PC-9 (cell line): Measurements from ENCODE around the gene PEF1. TPM values are rescaled to one million over a fixed set of nuclear protein-coding genes. Genes with fewer than 3 reads are reported as not detected.
A peak's percentile ranks its signal among the peaks of the same experiment; 100 is the strongest.

Source experiments
- BruUV-seq: library from RNA; stranded (reverse); fragments of 400-500 nt; replicated peaks from 2 replicates; lab custom pipeline; 2021; lab: Mats Ljungman, UMichigan
- CTCF ChIA-PET: fragments of 300-600 bp; sonication (Branson Sonifier 250); formaldehyde crosslinking; loops from one replicate; lab custom pipeline; 2022; ENCODE audit warnings: antibody characterized with exemption; lab: Charles Lee
- POLR2A ChIA-PET: fragments of 300-600 bp; sonication (Branson Sonifier 250); formaldehyde crosslinking; loops from one replicate; lab custom pipeline; 2022; ENCODE audit warnings: antibody characterized with exemption; ENCODE audit not compliant: unreplicated experiment; lab: Charles Lee
- DNase-seq, 2 experiments: peaks; one replicate each; pipeline versions ENCODE4 v3.0.0 to v3.0.0-alpha.2; 2015 to 2022; ENCODE audit warnings: mixed read lengths in 1 of 2
- H2AFZ ChIP-seq: fragments of 200-600 bp; sonication (generic); 2 replicates; pipeline ENCODE4 v1.8.1; 2017; ENCODE audit warnings: antibody characterized with exemption
- H3F3A ChIP-seq: fragments of 200-600 bp; sonication (generic); 2 replicates; pipeline ENCODE4 v1.8.1; 2017; ENCODE audit warnings: antibody characterized with exemption, mild to moderate bottlenecking, low read depth; ENCODE audit not compliant: insufficient read depth
- H3K27ac ChIP-seq: fragments of 200-600 bp; sonication (generic); 2 replicates; pipeline ENCODE4 v1.6.1; 2016; ENCODE audit warnings: mixed run types
- H3K27me3 ChIP-seq: fragments of 200-600 bp; sonication (generic); 2 replicates; pipeline ENCODE4 v1.6.1; 2016; ENCODE audit warnings: low read depth, mixed run types; ENCODE audit not compliant: insufficient read depth
- H3K36me3 ChIP-seq: fragments of 200-600 bp; sonication (generic); 2 replicates; pipeline ENCODE4 v1.6.1; 2016; ENCODE audit warnings: low read depth, mixed run types
- H3K4me1 ChIP-seq: fragments of 200-600 bp; sonication (generic); replicated peaks from 2 replicates; pipeline ENCODE4 v1.6.1; 2016; ENCODE audit warnings: mixed run types; ENCODE audit not compliant: insufficient read depth
- H3K4me2 ChIP-seq: fragments of 200-600 bp; sonication (generic); 2 replicates; pipeline ENCODE4 v1.6.1; 2017; ENCODE audit warnings: mixed run types
- H3K4me3 ChIP-seq: fragments of 200-600 bp; sonication (generic); 2 replicates; pipeline ENCODE4 v1.6.1; 2016; ENCODE audit warnings: mixed run types
- H3K79me2 ChIP-seq: fragments of 200-600 bp; sonication (generic); 2 replicates; pipeline ENCODE4 v1.6.1; 2017; ENCODE audit warnings: low read depth, mixed run types
- H3K9me2 ChIP-seq: fragments of 200-600 bp; sonication (generic); 2 replicates; pipeline ENCODE4 v1.8.1; 2017; ENCODE audit warnings: mild to moderate bottlenecking; ENCODE audit not compliant: insufficient read depth
- H3K9me3 ChIP-seq: fragments of 200-600 bp; sonication (generic); 2 replicates; pipeline ENCODE4 v1.8.1; 2016; ENCODE audit warnings: low read depth; ENCODE audit not compliant: insufficient read depth
- H4K20me1 ChIP-seq: fragments of 200-600 bp; sonication (generic); 2 replicates; pipeline ENCODE4 v1.8.1; 2017; ENCODE audit not compliant: insufficient read depth
- EZH2 ChIP-seq: fragments of 200-600 bp; sonication (generic); IDR thresholded peaks from 2 replicates; pipeline ENCODE4 v1.8.0; 2017; ENCODE audit warnings: antibody characterized with exemption, low read depth
- intact Hi-C: fragments of 100-400 bp; cut with micrococcal nuclease; formaldehyde crosslinking; loops from one replicate; pipeline ENCODE4 v1.10.0; 2022; ENCODE audit not compliant: unreplicated experiment
- total RNA-seq: library from RNA; stranded (reverse); gene quantifications from 2 replicates; pipeline ENCODE4 v1.2.3, GENCODE V29; 2021
- TF ChIP-seq, protein P1 (sequence below): fragments of 200-600 bp; sonication (generic); conservative IDR thresholded peaks from 2 replicates; pipeline ENCODE4 v1.6.1; 2017; ENCODE audit warnings: mixed run types, antibody characterized with exemption, mild to moderate bottlenecking, moderate library complexity

Gene PEF1
- total RNA-seq, 1 experiment from 2014 or later, result 40.3 TPM

DNA sequence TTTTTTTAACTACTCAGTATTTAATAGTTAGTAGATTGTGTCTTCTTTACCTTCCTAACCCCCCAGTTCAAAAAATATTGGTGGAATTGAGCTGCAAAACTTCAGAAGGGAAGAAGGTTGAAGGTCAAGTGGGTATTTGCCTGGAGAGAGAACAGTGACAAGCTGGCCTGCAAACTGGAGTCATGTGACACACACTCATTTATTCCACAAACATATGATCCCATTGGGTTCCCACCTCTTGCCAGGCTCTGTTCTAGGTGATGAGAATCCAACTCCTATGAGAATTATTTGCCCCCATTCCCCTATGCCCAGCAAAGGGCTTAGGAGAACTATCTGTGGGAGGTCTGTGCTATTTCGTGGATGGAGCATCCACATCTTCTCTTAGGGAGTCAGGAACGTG is 3.5 kb upstream of the PEF1 start:
- Histone ChIP-seq H3F3A (peaks cover 39% of the 10 kb centered on the region), H3K9me3 (no peaks in the 10 kb centered on the region), H3K36me3 (no peaks in the 10 kb centered on the region), H2AFZ (no peak overlapping the region), H4K20me1 (no peaks in the 10 kb centered on the region), H3K4me3 (no peak overlapping the region), H3K27me3 (no peaks in the 10 kb centered on the region), H3K4me1 (peaks cover 24% of the 10 kb centered on the region), H3K79me2 (peaks cover 24% of the 10 kb centered on the region), H3K9me2 (no peaks in the 10 kb centered on the region), H3K4me2 (no peak overlapping the region), H3K27ac (no peak overlapping the region)
- DNase-seq, result no peak
- CTCF ChIA-PET, result no interaction called here
- intact Hi-C loops, result loop anchor here (5.0 kb wide), 1 partner anchor 71 kb away; the partner anchor contains the start of gene TINAGL1
- POLR2A ChIA-PET, result no interaction called here
- TF ChIP-seq EZH2, result no peak
- TF ChIP-seq, protein P1, sequence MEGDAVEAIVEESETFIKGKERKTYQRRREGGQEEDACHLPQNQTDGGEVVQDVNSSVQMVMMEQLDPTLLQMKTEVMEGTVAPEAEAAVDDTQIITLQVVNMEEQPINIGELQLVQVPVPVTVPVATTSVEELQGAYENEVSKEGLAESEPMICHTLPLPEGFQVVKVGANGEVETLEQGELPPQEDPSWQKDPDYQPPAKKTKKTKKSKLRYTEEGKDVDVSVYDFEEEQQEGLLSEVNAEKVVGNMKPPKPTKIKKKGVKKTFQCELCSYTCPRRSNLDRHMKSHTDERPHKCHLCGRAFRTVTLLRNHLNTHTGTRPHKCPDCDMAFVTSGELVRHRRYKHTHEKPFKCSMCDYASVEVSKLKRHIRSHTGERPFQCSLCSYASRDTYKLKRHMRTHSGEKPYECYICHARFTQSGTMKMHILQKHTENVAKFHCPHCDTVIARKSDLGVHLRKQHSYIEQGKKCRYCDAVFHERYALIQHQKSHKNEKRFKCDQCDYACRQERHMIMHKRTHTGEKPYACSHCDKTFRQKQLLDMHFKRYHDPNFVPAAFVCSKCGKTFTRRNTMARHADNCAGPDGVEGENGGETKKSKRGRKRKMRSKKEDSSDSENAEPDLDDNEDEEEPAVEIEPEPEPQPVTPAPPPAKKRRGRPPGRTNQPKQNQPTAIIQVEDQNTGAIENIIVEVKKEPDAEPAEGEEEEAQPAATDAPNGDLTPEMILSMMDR, result no peak
- BruUV-seq, result no TSS peak

DNA sequence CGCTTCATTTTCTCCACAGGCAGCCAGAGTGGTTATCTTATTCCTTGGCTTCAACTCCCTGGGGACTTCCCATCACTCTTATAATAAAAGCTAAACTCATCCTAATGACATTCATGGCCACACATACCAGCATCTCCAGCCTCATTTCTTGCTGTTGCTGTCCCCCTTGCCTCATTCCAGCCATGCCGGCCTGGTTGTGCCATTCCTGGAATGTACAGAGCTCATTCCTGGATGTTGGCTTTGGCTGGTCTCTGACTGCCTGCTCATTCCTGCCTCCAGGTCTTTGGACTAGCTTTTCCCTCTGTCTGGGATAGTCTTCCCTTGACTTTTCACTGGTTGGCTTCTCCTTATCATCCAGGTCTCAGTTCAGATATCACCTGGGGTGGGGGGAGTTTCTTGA is 2.4 kb upstream of the PEF1 start:
- Histone ChIP-seq H3K9me3 (no peaks in the 10 kb centered on the region), H3K4me1 (peaks cover 28% of the 10 kb centered on the region), H3K36me3 (no peaks in the 10 kb centered on the region), H3K27ac (no peak overlapping the region), H3K9me2 (no peaks in the 10 kb centered on the region), H3K4me2 (no peak overlapping the region), H3F3A (peaks cover 39% of the 10 kb centered on the region), H3K79me2 (peaks cover 35% of the 10 kb centered on the region), H2AFZ (no peak overlapping the region), H4K20me1 (no peaks in the 10 kb centered on the region), H3K4me3 (no peak overlapping the region), H3K27me3 (no peaks in the 10 kb centered on the region)
- DNase-seq, result no peak
- ChIA-PET POLR2A (interaction anchor here (0.5 kb wide), 1 partner anchor 383 kb away, joined by 3 read pairs; no protein-coding TSS in a partner anchor), CTCF (no interaction called here)
- TF ChIP-seq EZH2, result no peak
- TF ChIP-seq, protein P1, result no peak
- intact Hi-C loops, result loop anchor here (5.0 kb wide), 1 partner anchor 70 kb away; the partner anchor contains the start of gene TINAGL1
- BruUV-seq, result no TSS peak

DNA sequence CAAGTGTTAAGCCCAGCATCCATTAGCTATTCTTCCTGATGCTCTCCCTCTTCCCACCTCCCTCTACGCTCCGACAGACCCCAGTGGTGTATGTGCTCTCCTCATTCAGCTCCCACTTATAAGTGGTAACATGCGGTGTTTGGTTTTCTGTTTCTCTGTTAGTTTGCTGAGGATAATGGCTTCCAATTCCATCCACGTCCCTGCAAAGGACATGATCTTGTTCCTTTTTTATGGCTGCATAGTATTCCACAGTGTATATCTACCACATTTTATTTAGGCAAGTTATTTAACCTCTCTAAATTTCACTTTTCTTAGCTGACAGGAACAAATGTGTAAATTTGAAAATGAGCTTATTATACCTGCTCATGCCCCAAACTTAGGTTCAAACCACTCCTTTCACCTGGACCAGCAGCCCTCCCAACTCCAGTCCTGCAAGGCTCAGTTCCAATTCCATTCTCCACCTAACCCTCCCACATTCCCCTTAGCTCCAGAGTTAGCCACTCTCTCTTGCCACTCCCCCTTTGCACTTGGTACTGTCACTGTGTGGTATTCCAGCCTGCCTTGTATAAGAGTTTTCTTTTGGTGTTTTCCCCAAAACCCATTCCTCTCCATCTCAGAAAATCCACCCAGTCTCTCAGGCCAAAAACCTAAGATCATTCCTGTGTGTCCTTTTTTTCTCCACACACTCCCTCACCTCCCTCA is 1.7 kb upstream of the PEF1 start:
- H2AFZ ChIP-seq, result no peak overlapping the region
- H3K9me2 ChIP-seq, result no peaks in the 10 kb centered on the region
- peaks cover 41% of the 10 kb centered on the region for H3F3A ChIP-seq
- peaks cover 42% of the 10 kb centered on the region for H3K79me2 ChIP-seq
- CTCF ChIA-PET, result no interaction called here
- H3K4me1 ChIP-seq, result peaks cover 32% of the 10 kb centered on the region
- H3K4me2 ChIP-seq, result peak overlapping the region; percentile 94
- DNase-seq, result no peak
- H3K27me3 ChIP-seq, result no peaks in the 10 kb centered on the region
- POLR2A ChIA-PET, result interaction anchor here (0.5 kb wide), 1 partner anchor 259 kb away, joined by 26 read pairs; no protein-coding TSS in a partner anchor
- no peaks in the 10 kb centered on the region for H4K20me1 ChIP-seq
- no peaks in the 10 kb centered on the region for H3K9me3 ChIP-seq
- peaks cover 4% of the 10 kb centered on the region; the same call in 1 of the 2 replicates for H3K36me3 ChIP-seq
- no TSS peak for BruUV-seq
- intact Hi-C loops, result loop anchor here (5.0 kb wide), 1 partner anchor 69 kb away; the partner anchor contains the start of gene TINAGL1
- no peak overlapping the region for H3K4me3 ChIP-seq
- TF ChIP-seq, protein P1, result no peak
- no peak for TF ChIP-seq EZH2
- H3K27ac ChIP-seq, result no peak overlapping the region
